ENCODE results near the gene ABCG1.

ABCG1 gene

DNA sequence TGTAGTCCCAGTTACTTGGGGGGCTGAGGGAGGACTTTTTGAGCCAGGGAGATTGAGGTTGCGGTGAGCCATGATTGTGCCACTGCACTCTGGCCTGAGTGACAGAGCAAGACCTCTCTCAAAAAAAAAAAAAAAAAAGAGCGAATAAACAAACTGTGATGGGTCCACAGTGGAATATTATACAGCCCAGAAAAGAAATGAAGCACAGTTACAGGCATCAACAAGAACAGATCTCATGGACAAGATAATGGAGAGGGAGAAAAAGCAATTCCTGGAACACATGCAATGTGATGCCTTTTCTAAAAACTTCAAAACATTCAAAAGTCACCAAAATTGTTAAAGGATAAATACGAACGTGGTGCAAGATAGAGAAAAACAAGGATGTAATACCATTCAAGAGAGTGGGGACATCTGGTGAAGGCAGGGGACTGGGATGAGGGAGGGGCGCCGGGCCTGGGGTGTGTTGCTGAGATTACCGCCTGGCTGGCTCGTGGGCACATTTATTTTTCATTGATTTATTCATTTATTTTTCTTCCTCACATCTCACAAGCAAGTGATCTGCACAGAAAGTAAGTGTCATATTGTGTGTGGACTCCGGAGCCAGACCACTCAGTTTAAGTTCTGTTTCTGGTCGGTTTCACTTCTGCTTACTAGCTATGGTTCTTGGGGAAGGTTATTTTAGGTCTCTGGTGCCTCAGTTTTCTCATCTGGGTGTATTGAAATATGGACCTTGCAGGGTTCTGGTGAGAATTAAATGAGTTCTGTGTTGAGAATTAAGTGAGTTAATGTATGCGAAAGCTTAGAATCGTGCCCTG lies 30.1 kb downstream of the ABCG1 start:
- TF ChIP-seq, protein P1, sequence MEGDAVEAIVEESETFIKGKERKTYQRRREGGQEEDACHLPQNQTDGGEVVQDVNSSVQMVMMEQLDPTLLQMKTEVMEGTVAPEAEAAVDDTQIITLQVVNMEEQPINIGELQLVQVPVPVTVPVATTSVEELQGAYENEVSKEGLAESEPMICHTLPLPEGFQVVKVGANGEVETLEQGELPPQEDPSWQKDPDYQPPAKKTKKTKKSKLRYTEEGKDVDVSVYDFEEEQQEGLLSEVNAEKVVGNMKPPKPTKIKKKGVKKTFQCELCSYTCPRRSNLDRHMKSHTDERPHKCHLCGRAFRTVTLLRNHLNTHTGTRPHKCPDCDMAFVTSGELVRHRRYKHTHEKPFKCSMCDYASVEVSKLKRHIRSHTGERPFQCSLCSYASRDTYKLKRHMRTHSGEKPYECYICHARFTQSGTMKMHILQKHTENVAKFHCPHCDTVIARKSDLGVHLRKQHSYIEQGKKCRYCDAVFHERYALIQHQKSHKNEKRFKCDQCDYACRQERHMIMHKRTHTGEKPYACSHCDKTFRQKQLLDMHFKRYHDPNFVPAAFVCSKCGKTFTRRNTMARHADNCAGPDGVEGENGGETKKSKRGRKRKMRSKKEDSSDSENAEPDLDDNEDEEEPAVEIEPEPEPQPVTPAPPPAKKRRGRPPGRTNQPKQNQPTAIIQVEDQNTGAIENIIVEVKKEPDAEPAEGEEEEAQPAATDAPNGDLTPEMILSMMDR (IDR thresholded peaks at IDR 0.05; ENCODE audit: extremely low read depth, insufficient read depth, missing control alignments): no peak
- peak; percentile 77 for DNase-seq (ENCODE audit: low spot score)
- in situ Hi-C loops (cut with MboI; ENCODE audit: low pct_unique_long_range_greater_than_20kb, low sequenced_read_pairs, unreplicated experiment): no loop called here

DNA sequence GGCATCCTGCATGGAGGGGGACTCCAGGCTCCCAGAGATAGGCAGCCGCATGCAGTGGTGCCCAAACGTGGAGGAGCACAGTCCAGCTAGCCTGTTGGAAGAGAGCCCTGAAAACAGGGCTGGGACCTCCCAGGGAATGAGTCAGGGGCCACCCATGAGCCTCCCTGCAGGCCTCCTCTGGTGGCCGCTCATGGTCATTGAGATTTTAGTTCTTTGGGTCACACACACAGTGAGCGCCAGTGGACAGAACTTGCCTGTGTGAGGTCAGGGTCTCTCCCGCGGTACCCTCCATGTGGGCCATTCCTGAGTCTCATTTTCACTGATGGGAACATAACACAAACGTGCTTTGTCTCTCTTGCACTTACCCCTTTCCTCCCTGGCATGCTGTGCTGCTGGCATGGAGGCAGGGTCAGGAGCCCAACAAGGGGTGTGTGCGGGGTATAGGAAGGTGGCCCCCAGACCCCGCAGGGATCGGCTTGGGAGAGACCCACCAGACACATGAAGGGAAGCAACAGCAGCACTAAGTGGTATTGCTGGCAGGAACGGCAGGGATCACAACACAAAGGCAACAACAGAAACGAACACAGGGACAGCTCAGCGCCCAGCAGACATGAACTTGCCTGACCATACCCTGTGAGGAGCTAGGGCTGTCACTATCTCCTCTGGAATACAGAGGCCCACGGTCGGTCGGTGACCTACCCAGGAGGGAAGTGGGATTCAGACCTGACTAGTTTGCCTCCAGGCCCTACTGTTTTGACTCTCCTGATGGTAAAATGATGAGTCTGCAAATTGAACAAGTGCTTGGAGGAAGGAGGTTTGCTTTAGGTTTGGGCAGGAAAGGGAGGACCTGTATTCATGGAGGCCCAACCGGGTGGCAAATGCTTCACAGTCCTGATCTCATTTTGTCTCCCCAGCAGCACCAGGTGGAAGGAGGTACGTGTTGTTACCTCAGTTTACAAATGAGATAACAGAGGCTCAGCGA lies 31.8 kb downstream of the ABCG1 start:
- in situ Hi-C loops (cut with MboI; ENCODE audit: low pct_unique_long_range_greater_than_20kb, low sequenced_read_pairs, unreplicated experiment): loop anchor here (10.0 kb wide), 1 partner anchor 96 kb away; no protein-coding TSS in a partner anchor
- TF ChIP-seq, protein P1 (IDR thresholded peaks at IDR 0.05; ENCODE audit: extremely low read depth, insufficient read depth, missing control alignments): no peak
- no peak for DNase-seq (ENCODE audit: low spot score)

DNA sequence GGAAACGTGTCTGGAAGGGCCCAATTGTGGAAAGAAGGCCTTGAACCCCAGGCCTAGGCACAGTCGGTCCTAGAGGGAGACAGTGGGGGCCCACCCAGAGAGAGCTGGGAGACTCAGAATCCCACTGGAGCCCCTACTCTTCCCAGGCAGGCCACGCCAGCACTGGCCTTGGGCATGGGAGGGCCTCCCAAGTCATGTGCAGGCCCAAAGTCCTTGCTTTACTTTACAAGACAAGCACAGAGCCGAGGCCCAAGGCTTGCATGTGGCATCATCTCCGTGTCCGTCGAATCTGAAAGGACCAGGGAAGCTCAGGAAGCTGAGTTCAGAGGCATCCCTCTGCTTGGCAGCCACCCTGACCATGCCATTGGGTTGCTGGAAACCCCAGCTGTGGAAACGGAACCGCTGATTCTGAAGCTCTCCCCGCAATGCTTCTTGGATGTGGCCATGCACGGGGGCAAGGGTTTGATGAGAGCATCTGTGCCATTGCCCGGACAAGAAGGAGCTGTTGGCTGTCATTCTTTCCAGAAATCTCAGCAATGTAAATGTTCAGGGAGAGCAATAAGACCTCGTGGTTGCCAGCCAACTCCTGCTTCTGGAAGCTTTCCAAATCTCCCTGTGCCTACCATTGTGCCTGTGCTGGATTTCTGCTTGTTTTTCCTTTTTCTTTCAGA lies 32.8 kb downstream of the ABCG1 start:
- in situ Hi-C loops (cut with MboI; ENCODE audit: low pct_unique_long_range_greater_than_20kb, low sequenced_read_pairs, unreplicated experiment): loop anchor here (10.0 kb wide), 1 partner anchor 97 kb away; no protein-coding TSS in a partner anchor
- TF ChIP-seq, protein P1 (IDR thresholded peaks at IDR 0.05; ENCODE audit: extremely low read depth, insufficient read depth, missing control alignments): no peak
- DNase-seq (ENCODE audit: low spot score): no peak

DNA sequence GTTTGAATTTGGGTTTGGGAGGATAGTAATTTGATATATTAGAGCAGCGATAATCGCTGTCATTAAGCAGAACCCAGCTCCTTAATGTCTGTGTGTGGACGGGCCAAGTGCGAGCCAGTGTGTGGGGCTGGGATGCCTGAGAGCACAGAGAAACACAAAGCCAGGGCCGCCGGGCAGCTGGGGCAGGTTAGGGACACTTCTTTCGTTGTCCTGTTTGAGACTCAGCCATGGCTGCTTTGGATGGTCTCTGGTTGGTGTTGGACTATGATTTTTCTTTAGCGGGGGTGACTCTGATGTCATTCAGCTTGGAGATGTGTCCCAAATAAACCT lies 33.4 kb downstream of the ABCG1 start:
- TF ChIP-seq, protein P1 (IDR thresholded peaks at IDR 0.05; ENCODE audit: extremely low read depth, insufficient read depth, missing control alignments): no peak
- in situ Hi-C loops (cut with MboI; ENCODE audit: low pct_unique_long_range_greater_than_20kb, low sequenced_read_pairs, unreplicated experiment): loop anchor here (10.0 kb wide), 1 partner anchor 97 kb away; no protein-coding TSS in a partner anchor
- DNase-seq (ENCODE audit: low spot score): no peak

DNA sequence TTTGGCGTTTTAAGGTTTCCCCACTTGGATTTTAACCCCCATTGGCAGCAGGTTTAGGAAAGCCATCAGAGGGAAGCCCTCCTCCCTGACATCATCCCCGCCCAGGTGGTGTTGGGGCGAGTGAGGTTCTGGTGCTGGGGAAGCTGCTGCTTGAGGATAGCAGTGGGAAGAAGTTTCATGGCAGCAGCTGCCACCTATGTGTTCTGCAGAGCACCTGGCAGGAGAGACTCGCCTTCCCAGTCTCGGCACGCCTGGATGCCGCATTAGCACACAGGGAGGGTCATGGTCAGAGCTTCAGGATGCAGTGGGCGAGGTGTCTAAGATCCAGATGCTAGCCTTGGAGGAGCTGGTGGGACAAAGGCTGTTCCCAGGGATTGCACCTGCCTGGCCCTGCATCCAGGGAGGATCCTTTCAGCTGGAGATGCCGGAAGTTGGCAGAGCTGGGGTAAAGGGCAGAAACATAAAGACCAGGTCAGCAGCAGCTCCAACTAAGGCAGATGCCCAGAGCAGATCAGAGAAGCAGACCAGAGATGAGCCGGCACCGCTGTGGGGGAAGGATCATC lies 33.9 kb downstream of the ABCG1 start:
- TF ChIP-seq, protein P1 (IDR thresholded peaks at IDR 0.05; ENCODE audit: extremely low read depth, insufficient read depth, missing control alignments): no peak
- in situ Hi-C loops (cut with MboI; ENCODE audit: low pct_unique_long_range_greater_than_20kb, low sequenced_read_pairs, unreplicated experiment): loop anchor here (10.0 kb wide), 1 partner anchor 98 kb away; no protein-coding TSS in a partner anchor

More for the DNA sequence above, 33.9 kb downstream of the ABCG1 start:
- no peak for DNase-seq (ENCODE audit: low spot score)
